ENCODE data around the gene FER.
"Not testable (repeated sequence)": the region's sequence is repeated elsewhere in the genome, so short reads cannot be mapped to it uniquely, and the experiment has no call there.

Gene FER

GRCh38 chr5:108747774-108748400 lies at the start of gene FER:
Gene FER, plus strand, starts transcription at chr5:108747897. Its CDS starts 50,286 bp downstream, at chr5:108798183.
- H3K36me3 Mint-ChIP-seq, result no peaks in the 10 kb centered on the region
- peaks cover 14% of the 10 kb centered on the region for H3K4me1 Mint-ChIP-seq
- H3K27me3 Mint-ChIP-seq, result no peaks in the 10 kb centered on the region
- no peaks in the 10 kb centered on the region for H3K9me3 Mint-ChIP-seq
- H3K27ac Mint-ChIP-seq, result peak within 1 kb of the TSS; percentile 89
- peak within 1 kb of the TSS; percentile 91 for H3K4me3 Mint-ChIP-seq

GRCh38 chr5:108700388-108700787 lies 47.3 kb upstream of the FER start:
- not testable (repeated sequence) for H3K36me3 Mint-ChIP-seq, H3K27me3 Mint-ChIP-seq, H3K4me3 Mint-ChIP-seq, H3K4me1 Mint-ChIP-seq, H3K9me3 Mint-ChIP-seq, H3K27ac Mint-ChIP-seq

- Mint-ChIP-seq H3K4me3 (no peak overlapping the region), H3K4me1 (no peaks in the 10 kb centered on the region), H3K27me3 (peaks cover 2% of the 10 kb centered on the region), H3K9me3 (no peaks in the 10 kb centered on the region), H3K27ac (no peak overlapping the region), H3K36me3 (no peaks in the 10 kb centered on the region)
Measured at GRCh38 chr5:108700930-108701329, 46.8 kb upstream of the FER start.

- H3K27ac Mint-ChIP-seq, result no peak overlapping the region
- H3K4me1 Mint-ChIP-seq, result no peaks in the 10 kb centered on the region
- H3K4me3 Mint-ChIP-seq, result no peak overlapping the region
- H3K9me3 Mint-ChIP-seq, result no peaks in the 10 kb centered on the region
- H3K36me3 Mint-ChIP-seq, result no peaks in the 10 kb centered on the region
- H3K27me3 Mint-ChIP-seq, result peaks cover 2% of the 10 kb centered on the region
Measured at GRCh38 chr5:108702546-108702945, 45.2 kb upstream of the FER start.

GRCh38 chr5:108703313-108703712 lies 44.4 kb upstream of the FER start:
- H3K4me3 Mint-ChIP-seq, result no peak overlapping the region
- H3K9me3 Mint-ChIP-seq, result no peaks in the 10 kb centered on the region
- no peak overlapping the region for H3K27ac Mint-ChIP-seq
- no peaks in the 10 kb centered on the region for H3K36me3 Mint-ChIP-seq
- peaks cover 3% of the 10 kb centered on the region for H3K27me3 Mint-ChIP-seq
- no peaks in the 10 kb centered on the region for H3K4me1 Mint-ChIP-seq

- no peaks in the 10 kb centered on the region for H3K36me3 Mint-ChIP-seq
- H3K27ac Mint-ChIP-seq, result no peak overlapping the region
- H3K9me3 Mint-ChIP-seq, result no peaks in the 10 kb centered on the region
- H3K4me1 Mint-ChIP-seq, result no peaks in the 10 kb centered on the region
- H3K27me3 Mint-ChIP-seq, result peaks cover 6% of the 10 kb centered on the region
- no peak overlapping the region for H3K4me3 Mint-ChIP-seq
Measured at GRCh38 chr5:108707141-108707540, 40.6 kb upstream of the FER start.

- Mint-ChIP-seq H3K36me3 (no peaks in the 10 kb centered on the region), H3K9me3 (no peaks in the 10 kb centered on the region), H3K4me3 (no peak overlapping the region), H3K27ac (no peak overlapping the region), H3K4me1 (no peaks in the 10 kb centered on the region), H3K27me3 (peaks cover 12% of the 10 kb centered on the region)
Measured at GRCh38 chr5:108711898-108712297, 35.8 kb upstream of the FER start.

GRCh38 chr5:108715408-108715807 lies 32.3 kb upstream of the FER start:
- Mint-ChIP-seq H3K9me3 (no peaks in the 10 kb centered on the region), H3K27ac (no peak overlapping the region), H3K36me3 (no peaks in the 10 kb centered on the region), H3K4me3 (no peak overlapping the region), H3K4me1 (no peaks in the 10 kb centered on the region), H3K27me3 (peaks cover 11% of the 10 kb centered on the region)

- Mint-ChIP-seq H3K4me1 (no peaks in the 10 kb centered on the region), H3K36me3 (no peaks in the 10 kb centered on the region), H3K4me3 (no peak overlapping the region), H3K27me3 (peaks cover 4% of the 10 kb centered on the region), H3K9me3 (no peaks in the 10 kb centered on the region), H3K27ac (no peak overlapping the region)
Measured at GRCh38 chr5:108720391-108720790, 27.3 kb upstream of the FER start.

GRCh38 chr5:108726446-108727235 lies 21.1 kb upstream of the FER start:
- H3K4me3 Mint-ChIP-seq, result peak overlapping the region; percentile 69
- no peaks in the 10 kb centered on the region for H3K36me3 Mint-ChIP-seq
- H3K27ac Mint-ChIP-seq, result peak overlapping the region; percentile 83
- H3K4me1 Mint-ChIP-seq, result peaks cover 25% of the 10 kb centered on the region
- H3K9me3 Mint-ChIP-seq, result no peaks in the 10 kb centered on the region
- H3K27me3 Mint-ChIP-seq, result peaks cover 24% of the 10 kb centered on the region

- Mint-ChIP-seq H3K4me3 (peak overlapping the region; percentile 87), H3K27me3 (peaks cover 24% of the 10 kb centered on the region), H3K27ac (peak overlapping the region; percentile 83), H3K4me1 (peaks cover 25% of the 10 kb centered on the region), H3K9me3 (no peaks in the 10 kb centered on the region), H3K36me3 (no peaks in the 10 kb centered on the region)
Measured at GRCh38 chr5:108727236-108727650, 20.5 kb upstream of the FER start.

- Mint-ChIP-seq H3K36me3 (no peaks in the 10 kb centered on the region), H3K27ac (peak overlapping the region; percentile 73), H3K4me3 (peak overlapping the region; percentile 87), H3K9me3 (no peaks in the 10 kb centered on the region), H3K4me1 (peaks cover 25% of the 10 kb centered on the region), H3K27me3 (peaks cover 24% of the 10 kb centered on the region)
Measured at GRCh38 chr5:108727651-108728565, 19.8 kb upstream of the FER start.

GRCh38 chr5:108728566-108729241 lies 19.0 kb upstream of the FER start:
- Mint-ChIP-seq H3K4me1 (peaks cover 25% of the 10 kb centered on the region), H3K9me3 (no peaks in the 10 kb centered on the region), H3K4me3 (peak overlapping the region; percentile 87), H3K27me3 (peaks cover 21% of the 10 kb centered on the region), H3K36me3 (no peaks in the 10 kb centered on the region), H3K27ac (peak overlapping the region; percentile 60)

- Mint-ChIP-seq H3K27me3 (peaks cover 21% of the 10 kb centered on the region), H3K27ac (no peak overlapping the region), H3K4me1 (peaks cover 25% of the 10 kb centered on the region), H3K4me3 (peak overlapping the region; percentile 87), H3K36me3 (no peaks in the 10 kb centered on the region), H3K9me3 (no peaks in the 10 kb centered on the region)
Measured at GRCh38 chr5:108729242-108729615, 18.5 kb upstream of the FER start.

- H3K4me1 Mint-ChIP-seq, result peaks cover 25% of the 10 kb centered on the region
- no peaks in the 10 kb centered on the region for H3K36me3 Mint-ChIP-seq
- peaks cover 21% of the 10 kb centered on the region for H3K27me3 Mint-ChIP-seq
- H3K9me3 Mint-ChIP-seq, result no peaks in the 10 kb centered on the region
- no peak overlapping the region for H3K27ac Mint-ChIP-seq
- H3K4me3 Mint-ChIP-seq, result no peak overlapping the region
Measured at GRCh38 chr5:108730617-108731340, 16.9 kb upstream of the FER start.

Data from activated naive CD4-positive, alpha-beta T cell treated with anti-CD3 and anti-CD28 coated beads, Interleukin-2, amount 50 U/mL, for 24 hours (primary cell).